ENCODE data around the gene TMTC1.

DNA sequence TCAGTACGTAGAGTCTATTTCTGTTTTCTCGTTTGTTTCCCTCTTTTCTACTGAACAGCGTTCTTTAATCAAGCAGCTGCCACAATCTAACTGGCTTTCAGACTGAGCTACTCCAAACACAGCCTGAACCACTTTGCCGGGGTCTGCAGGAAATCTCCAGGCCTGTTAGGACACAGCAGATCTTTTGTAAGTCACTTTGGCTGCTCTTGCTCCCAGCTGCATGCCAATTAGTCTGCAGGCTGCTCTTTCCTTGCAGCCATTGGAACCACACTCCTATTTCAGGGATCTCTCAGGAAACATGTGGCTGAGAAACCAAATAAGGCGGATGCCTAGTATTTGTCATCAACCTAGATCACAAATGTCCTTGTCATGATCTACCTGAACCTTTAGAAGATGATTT lies 73.6 kb downstream of the TMTC1 start:
- no peak for TF ChIP-seq POLR2A (IDR thresholded peaks at IDR 0.05; ENCODE audit: low read length)
- TF ChIP-seq GATA1 (IDR thresholded peaks at IDR 0.05; ENCODE audit: low read depth, low read length), result no peak
